IMR-90 (cell line): Measurements from ENCODE around the gene NACC2. TPM values are rescaled to one million over a fixed set of nuclear protein-coding genes. Genes with fewer than 3 reads are reported as not detected.

Source experiments
- ATAC-seq: fragments of 200-7000 bp; cut with Tn5 transposase; 2 replicates; pipeline ENCODE4 v1.9.1; 2020; ENCODE audit warnings: low read depth, mild to moderate bottlenecking, moderate library complexity
- BruUV-seq: library from RNA; stranded (reverse); fragments of 400-500 nt; replicated peaks from 2 replicates; lab custom pipeline; 2021; lab: Mats Ljungman, UMichigan
- CTCF ChIA-PET: fragments of 300-600 bp; formaldehyde crosslinking; extraction: SDS; loops from one replicate; lab custom pipeline; 2021; ENCODE audit warnings: antibody characterized with exemption; lab: Yijun Ruan, JAX
- POLR2A ChIA-PET: fragments of 300-600 bp; sonication (Branson Sonifier 250); formaldehyde crosslinking; loops from one replicate; lab custom pipeline; 2022; ENCODE audit warnings: antibody characterized with exemption; ENCODE audit not compliant: unreplicated experiment; lab: Charles Lee
- DNase-seq: peaks from one replicate; pipeline ENCODE4 v3.0.0; 2013
- H2AFZ ChIP-seq: replicated peaks from 2 replicates; pipeline ENCODE3; 2013; ENCODE audit warnings: low read length, mild to moderate bottlenecking; ENCODE audit not compliant: poor library complexity
- H2AK5ac ChIP-seq: 2 replicates; pipeline ENCODE4 v1.6.1; 2013; ENCODE audit warnings: low read depth, low read length, inconsistent platforms
- H2AK9ac ChIP-seq: replicated peaks from 2 replicates; pipeline ENCODE3; 2013; ENCODE audit warnings: mild to moderate bottlenecking, low read depth, low read length, moderate library complexity; ENCODE audit not compliant: poor library complexity
- H2BK120ac ChIP-seq: 2 replicates; pipeline ENCODE4 v1.6.1; 2013; ENCODE audit warnings: low read depth, low read length, inconsistent platforms
- H2BK15ac ChIP-seq: 3 replicates; pipeline ENCODE4 v1.6.1; 2013; ENCODE audit warnings: low read depth, low read length, inconsistent platforms
- H2BK20ac ChIP-seq: 2 replicates; pipeline ENCODE4 v1.6.1; 2013; ENCODE audit warnings: low read depth, mild to moderate bottlenecking, inconsistent platforms, low read length, moderate library complexity
- H2BK5ac ChIP-seq: 2 replicates; pipeline ENCODE4 v1.6.1; 2013; ENCODE audit warnings: mild to moderate bottlenecking, low read depth, low read length, inconsistent platforms; ENCODE audit not compliant: poor library complexity, severe bottlenecking
- H3K14ac ChIP-seq: replicated peaks from 2 replicates; pipeline ENCODE4 v1.6.1; 2013; ENCODE audit warnings: low read depth, low read length, inconsistent platforms
- H3K18ac ChIP-seq: 2 replicates; pipeline ENCODE4 v1.6.1; 2013; ENCODE audit warnings: low read depth, low read length, control low read depth
- H3K23ac ChIP-seq: 2 replicates; pipeline ENCODE4 v1.6.1; 2013; ENCODE audit warnings: low read depth, low read length, inconsistent platforms
- H3K27ac ChIP-seq: 2 replicates; pipeline ENCODE4 v1.5.1; 2013; ENCODE audit warnings: mild to moderate bottlenecking, control low read depth, low read length; ENCODE audit not compliant: insufficient read depth
- H3K27me3 ChIP-seq: 2 replicates; pipeline ENCODE4 v1.6.1; 2013; ENCODE audit warnings: low read length; ENCODE audit not compliant: control insufficient read depth, insufficient read depth
- H3K36me3 ChIP-seq: 2 replicates; pipeline ENCODE4 v1.6.1; 2013; ENCODE audit warnings: low read length, mixed read lengths; ENCODE audit not compliant: control insufficient read depth, insufficient read depth
- H3K4ac ChIP-seq: 2 replicates; pipeline ENCODE4 v1.6.1; 2013; ENCODE audit warnings: low read depth, low read length, inconsistent platforms
- H3K4me1 ChIP-seq: 2 replicates; pipeline ENCODE4 v1.6.1; 2013; ENCODE audit warnings: low read length, mixed read lengths; ENCODE audit not compliant: control insufficient read depth, insufficient read depth
- H3K4me2 ChIP-seq: 2 replicates; pipeline ENCODE4 v1.6.1; 2013; ENCODE audit warnings: low read depth, mild to moderate bottlenecking, control low read depth, low read length, moderate library complexity
- H3K4me3 ChIP-seq: 2 replicates; pipeline ENCODE4 v1.5.1; 2013; ENCODE audit warnings: low read depth, mild to moderate bottlenecking, control low read depth, low read length, moderate library complexity; ENCODE audit not compliant: insufficient read depth
- H3K56ac ChIP-seq: 2 replicates; pipeline ENCODE4 v1.6.1; 2013; ENCODE audit warnings: low read length, inconsistent platforms; ENCODE audit not compliant: insufficient read depth; ENCODE audit errors: extremely low read depth
- H3K79me1 ChIP-seq, 2 experiments: 2 replicates each; pipeline ENCODE4 v1.6.1; 2013; ENCODE audit warnings: low read length in 2 of 2, inconsistent platforms in 1 of 2, low read depth in 1 of 2
- H3K9ac ChIP-seq: 2 replicates; pipeline ENCODE4 v1.6.1; 2013; ENCODE audit warnings: low read depth, low read length, control low read depth
- H3K9me1 ChIP-seq: 2 replicates; pipeline ENCODE4 v1.6.1; 2013; ENCODE audit warnings: low read length, inconsistent platforms; ENCODE audit not compliant: insufficient read depth
- H3K9me3 ChIP-seq: 2 replicates; pipeline ENCODE4 v1.6.1; 2013; ENCODE audit warnings: low read length; ENCODE audit not compliant: control insufficient read depth, insufficient read depth
- H4K20me1 ChIP-seq: 2 replicates; pipeline ENCODE4 v1.6.1; 2013; ENCODE audit warnings: low read length, inconsistent platforms; ENCODE audit not compliant: insufficient read depth
- H4K5ac ChIP-seq: 2 replicates; pipeline ENCODE4 v1.6.1; 2013; ENCODE audit warnings: mild to moderate bottlenecking, low read depth, low read length, control low read depth
- H4K8ac ChIP-seq, 2 experiments: 2 replicates each; pipeline ENCODE4 v1.6.1; 2013; ENCODE audit warnings: low read depth in 2 of 2, low read length in 2 of 2, control low read depth in 1 of 2, inconsistent platforms in 1 of 2
- H4K91ac ChIP-seq: 2 replicates; pipeline ENCODE4 v1.6.1; 2013; ENCODE audit warnings: low read depth, low read length, inconsistent platforms; ENCODE audit not compliant: insufficient read depth
- BHLHE40 ChIP-seq: fragments of 150-350 bp; IDR thresholded peaks from 2 replicates; pipeline ENCODE4 v1.6.1; 2016; ENCODE audit warnings: mild to moderate bottlenecking, low read depth, low read length
- CEBPB ChIP-seq: IDR thresholded peaks from 2 replicates; pipeline ENCODE4 v1.6.1; 2012; ENCODE audit warnings: low read depth, low read length, improper control_type of control experiment
- CHD1 ChIP-seq: IDR thresholded peaks from 2 replicates; pipeline ENCODE4 v1.6.1; 2012; ENCODE audit warnings: low read depth, low read length, improper control_type of control experiment
- FOS ChIP-seq: fragments of 150-350 bp; IDR thresholded peaks from 2 replicates; pipeline ENCODE4 v1.6.1; 2016; ENCODE audit warnings: low read depth, low read length
- MAFK ChIP-seq: IDR thresholded peaks from 2 replicates; pipeline ENCODE4 v1.6.1; 2012; ENCODE audit warnings: low read depth, low read length, improper control_type of control experiment
- MAZ ChIP-seq: IDR thresholded peaks from 2 replicates; pipeline ENCODE4 v1.6.1; 2012; ENCODE audit warnings: low read depth, mild to moderate bottlenecking, low read length, improper control_type of control experiment, moderate library complexity, borderline replicate concordance
- MXI1 ChIP-seq: IDR thresholded peaks from 2 replicates; pipeline ENCODE4 v1.6.1; 2012; ENCODE audit warnings: low read depth, mild to moderate bottlenecking, low read length, moderate library complexity, borderline replicate concordance
- NFE2L2 ChIP-seq: fragments of 150-350 bp; IDR thresholded peaks from 2 replicates; pipeline ENCODE4 v1.6.1; 2016; ENCODE audit warnings: low read depth, mild to moderate bottlenecking, low read length
- POLR2A ChIP-seq: IDR thresholded peaks from 2 replicates; pipeline ENCODE4 v1.6.1; 2012; ENCODE audit warnings: mild to moderate bottlenecking, low read depth, low read length
- RAD21 ChIP-seq: IDR thresholded peaks from 2 replicates; pipeline ENCODE4 v1.6.1; 2012; ENCODE audit warnings: low read length, improper control_type of control experiment
- RCOR1 ChIP-seq: IDR thresholded peaks from 2 replicates; pipeline ENCODE4 v1.6.1; 2012; ENCODE audit warnings: mild to moderate bottlenecking, low read length, improper control_type of control experiment; ENCODE audit not compliant: insufficient replicate concordance
- RFX5 ChIP-seq: IDR thresholded peaks from 2 replicates; pipeline ENCODE4 v1.8.0; 2012; ENCODE audit warnings: low read depth, mild to moderate bottlenecking, low read length, moderate library complexity
- SMC3 ChIP-seq: fragments of 150-350 bp; IDR thresholded peaks from 2 replicates; pipeline ENCODE4 v1.6.1; 2016; ENCODE audit warnings: low read depth, mild to moderate bottlenecking, antibody characterized with exemption, low read length, moderate library complexity
- WGBS, 2 experiments: methylation state at CpG; one replicate each; pipeline versions ENCODE4 v1.1.5 to v1.1.7; 2013; ENCODE audit warnings: missing lambda C conversion rate in 2 of 2; ENCODE audit not compliant: insufficient read length in 1 of 2; ENCODE audit errors: extremely low coverage in 2 of 2; 5-methylcytosine and 5-hydroxymethylcytosine counted together
- dilution Hi-C: fragments of 300-500 bp; cut with HindIII; formaldehyde crosslinking; loops from one replicate; pipeline ENCODE4 v1.14.3; 2018; ENCODE audit warnings: low sequenced_read_pairs; ENCODE audit not compliant: unreplicated experiment
- in situ Hi-C: fragments of 300-500 bp; cut with MboI; formaldehyde crosslinking; loops from 3 replicates; pipeline ENCODE4 v1.14.3; 2019; ENCODE audit warnings: low sequenced_read_pairs, inconsistent platforms, mixed read lengths
- intact Hi-C: fragments of 100-400 bp; cut with micrococcal nuclease; formaldehyde crosslinking; loops from 2 replicates; pipeline ENCODE4 v1.10.0; 2022
- polyA plus RNA-seq, 3 experiments: library from polyadenylated mRNA; depleted of rRNA; stranded (reverse); fragments of >200 nt; gene quantifications; 2 replicates each; pipeline ENCODE4 v1.2.3, GENCODE V29; 2012; ENCODE audit warnings: low replicate concordance in 1 of 3
- total RNA-seq: library from RNA; depleted of rRNA; stranded (reverse); fragments of >200 nt; gene quantifications from 2 replicates; pipeline ENCODE4 v1.2.3, GENCODE V29; 2012
- TF ChIP-seq, protein P1 (sequence below): conservative IDR thresholded peaks from 2 replicates; pipeline ENCODE4 v1.5.1; 2012; ENCODE audit warnings: mild to moderate bottlenecking, low read depth, low read length, improper control_type of control experiment
- TF ChIP-seq, protein P2 (sequence below): fragments of 150-350 bp; IDR thresholded peaks from 2 replicates; pipeline ENCODE4 v1.6.1; 2017; ENCODE audit warnings: mild to moderate bottlenecking, antibody characterized with exemption, low read length, low read depth
- TF ChIP-seq, protein P3 (sequence below): fragments of 150-350 bp; IDR thresholded peaks from 2 replicates; pipeline ENCODE4 v1.6.1; 2016; ENCODE audit warnings: low read depth, mild to moderate bottlenecking, low read length, moderate library complexity, borderline replicate concordance

Gene NACC2
- total and polyA plus RNA-seq, 2 of the 4 experiments (the other 2 are of a cell fraction), result 7.9 to 19.0 TPM

DNA sequence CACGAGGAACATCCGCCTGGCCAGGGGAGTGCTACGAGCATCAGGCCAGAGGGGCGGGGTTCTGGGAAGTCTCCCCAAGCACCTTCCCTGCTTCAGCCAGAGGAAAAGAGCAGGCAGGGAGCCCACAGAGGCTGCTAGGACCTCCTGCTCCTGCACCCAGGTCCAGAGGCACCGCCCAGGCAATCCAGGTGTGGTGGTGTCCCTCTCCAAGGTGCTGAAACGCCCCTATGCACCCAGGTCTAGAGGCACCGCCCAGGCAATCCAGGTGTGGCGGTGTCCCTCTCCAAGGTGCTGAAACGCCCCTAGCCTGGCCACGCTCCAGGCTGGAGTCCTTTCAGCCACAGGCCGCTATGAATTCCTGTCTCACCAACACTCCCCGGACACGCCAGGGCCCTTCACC lies 123.2 kb downstream of the NACC2 start:
- ChIA-PET POLR2A (no interaction called here), CTCF (no interaction called here)
- TF ChIP-seq, protein P1, sequence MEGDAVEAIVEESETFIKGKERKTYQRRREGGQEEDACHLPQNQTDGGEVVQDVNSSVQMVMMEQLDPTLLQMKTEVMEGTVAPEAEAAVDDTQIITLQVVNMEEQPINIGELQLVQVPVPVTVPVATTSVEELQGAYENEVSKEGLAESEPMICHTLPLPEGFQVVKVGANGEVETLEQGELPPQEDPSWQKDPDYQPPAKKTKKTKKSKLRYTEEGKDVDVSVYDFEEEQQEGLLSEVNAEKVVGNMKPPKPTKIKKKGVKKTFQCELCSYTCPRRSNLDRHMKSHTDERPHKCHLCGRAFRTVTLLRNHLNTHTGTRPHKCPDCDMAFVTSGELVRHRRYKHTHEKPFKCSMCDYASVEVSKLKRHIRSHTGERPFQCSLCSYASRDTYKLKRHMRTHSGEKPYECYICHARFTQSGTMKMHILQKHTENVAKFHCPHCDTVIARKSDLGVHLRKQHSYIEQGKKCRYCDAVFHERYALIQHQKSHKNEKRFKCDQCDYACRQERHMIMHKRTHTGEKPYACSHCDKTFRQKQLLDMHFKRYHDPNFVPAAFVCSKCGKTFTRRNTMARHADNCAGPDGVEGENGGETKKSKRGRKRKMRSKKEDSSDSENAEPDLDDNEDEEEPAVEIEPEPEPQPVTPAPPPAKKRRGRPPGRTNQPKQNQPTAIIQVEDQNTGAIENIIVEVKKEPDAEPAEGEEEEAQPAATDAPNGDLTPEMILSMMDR, result no peak
- TF ChIP-seq, protein P2, sequence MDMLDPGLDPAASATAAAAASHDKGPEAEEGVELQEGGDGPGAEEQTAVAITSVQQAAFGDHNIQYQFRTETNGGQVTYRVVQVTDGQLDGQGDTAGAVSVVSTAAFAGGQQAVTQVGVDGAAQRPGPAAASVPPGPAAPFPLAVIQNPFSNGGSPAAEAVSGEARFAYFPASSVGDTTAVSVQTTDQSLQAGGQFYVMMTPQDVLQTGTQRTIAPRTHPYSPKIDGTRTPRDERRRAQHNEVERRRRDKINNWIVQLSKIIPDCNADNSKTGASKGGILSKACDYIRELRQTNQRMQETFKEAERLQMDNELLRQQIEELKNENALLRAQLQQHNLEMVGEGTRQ, result no peak
- TF ChIP-seq CEBPB (no peak), MXI1 (no peak), POLR2A (no peak), NFE2L2 (no peak), SMC3 (no peak), FOS (no peak), RCOR1 (no peak), RAD21 (no peak), MAZ (no peak), BHLHE40 (no peak), RFX5 (no peak), MAFK (no peak), CHD1 (no peak)
- TF ChIP-seq, protein P3, sequence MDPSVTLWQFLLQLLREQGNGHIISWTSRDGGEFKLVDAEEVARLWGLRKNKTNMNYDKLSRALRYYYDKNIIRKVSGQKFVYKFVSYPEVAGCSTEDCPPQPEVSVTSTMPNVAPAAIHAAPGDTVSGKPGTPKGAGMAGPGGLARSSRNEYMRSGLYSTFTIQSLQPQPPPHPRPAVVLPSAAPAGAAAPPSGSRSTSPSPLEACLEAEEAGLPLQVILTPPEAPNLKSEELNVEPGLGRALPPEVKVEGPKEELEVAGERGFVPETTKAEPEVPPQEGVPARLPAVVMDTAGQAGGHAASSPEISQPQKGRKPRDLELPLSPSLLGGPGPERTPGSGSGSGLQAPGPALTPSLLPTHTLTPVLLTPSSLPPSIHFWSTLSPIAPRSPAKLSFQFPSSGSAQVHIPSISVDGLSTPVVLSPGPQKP, result no peak
- H2BK5ac ChIP-seq, result no peak overlapping the region
- no peak overlapping the region for H2BK20ac ChIP-seq
- intact Hi-C loops (no loop called here), dilution Hi-C loops (no loop called here), in situ Hi-C loops (no loop called here)
- no peak overlapping the region for H3K14ac ChIP-seq
- H2BK120ac ChIP-seq, result no peak overlapping the region
- peaks cover 6% of the 10 kb centered on the region; the same call in 1 of the 2 replicates for H3K4me1 ChIP-seq
- peaks cover 9% of the 10 kb centered on the region; the same call in 1 of the 2 replicates for H3K27me3 ChIP-seq
- H4K8ac ChIP-seq, result no peak overlapping the region
- H3K36me3 ChIP-seq, result no peaks in the 10 kb centered on the region
- no TSS peak for BruUV-seq
- ATAC-seq, result no peak
- H3K4me3 ChIP-seq, result no peak overlapping the region
- H3K9me1 ChIP-seq, result 0 out of 2 replicates have a peak, but pooled peaks cover 3% of the 10 kb centered on the region
- DNase-seq, result no peak
- H2AFZ ChIP-seq, result no peak overlapping the region
- no peak overlapping the region for H3K27ac ChIP-seq
- H4K91ac ChIP-seq, result no peak overlapping the region
- no peak overlapping the region for H2AK9ac ChIP-seq
- H4K5ac ChIP-seq, result no peak overlapping the region
- 7% methylated on average over 2 of the region's 13 CpGs; no CpG with 5 or more reads in 1 of the 2 experiments for WGBS, 2 experiments
- no peak overlapping the region for H3K9ac ChIP-seq
- no peak overlapping the region for H3K18ac ChIP-seq
- no peak overlapping the region for H3K4ac ChIP-seq
- no peak overlapping the region for H2BK15ac ChIP-seq
- H3K23ac ChIP-seq, result no peak overlapping the region
- H3K9me3 ChIP-seq, result no peaks in the 10 kb centered on the region
- no peak overlapping the region for H3K4me2 ChIP-seq
- H3K56ac ChIP-seq, result no peak overlapping the region
- H2AK5ac ChIP-seq, result no peak overlapping the region
- H4K20me1 ChIP-seq, result peaks cover 11% of the 10 kb centered on the region
- H3K79me1 ChIP-seq, result 0 out of 4 replicates have a peak, but pooled peaks cover 0 to 3% of the 10 kb centered on the region in 2 experiments
